Loucy (cell line): Measurements from ENCODE around the gene HEPN1.

ENCODE experiments used
- CTCF ChIP-seq: fragments of 200-600 bp; sonication (generic); conservative IDR thresholded peaks from 2 replicates; pipeline ENCODE4 v1.5.1; 2014; ENCODE audit warnings: mild to moderate bottlenecking, antibody characterized with exemption, low read length
- EZH2phosphoT487 ChIP-seq: fragments of 200-600 bp; IDR thresholded peaks from 2 replicates; pipeline ENCODE4 v1.6.1; 2018; ENCODE audit warnings: antibody characterized with exemption, mild to moderate bottlenecking, moderate library complexity, borderline replicate concordance

GRCh38 chr11:124869331-124869730, 49.7 kb upstream of the HEPN1 start:
- TF ChIP-seq CTCF, result no peak
- TF ChIP-seq EZH2phosphoT487, result no peak
